Activated naive CD4-positive, alpha-beta T cell (primary cell): Measurements from ENCODE around the gene SP7.
"Not testable (repeated sequence)": the region's sequence is repeated elsewhere in the genome, so short reads cannot be mapped to it uniquely, and the experiment has no call there.

Source experiments
- DNase-seq, 4 experiments: peaks; one replicate each; lab custom pipeline; 2025; lab: John Stamatoyannopoulos, UW

Gene SP7

DNA sequence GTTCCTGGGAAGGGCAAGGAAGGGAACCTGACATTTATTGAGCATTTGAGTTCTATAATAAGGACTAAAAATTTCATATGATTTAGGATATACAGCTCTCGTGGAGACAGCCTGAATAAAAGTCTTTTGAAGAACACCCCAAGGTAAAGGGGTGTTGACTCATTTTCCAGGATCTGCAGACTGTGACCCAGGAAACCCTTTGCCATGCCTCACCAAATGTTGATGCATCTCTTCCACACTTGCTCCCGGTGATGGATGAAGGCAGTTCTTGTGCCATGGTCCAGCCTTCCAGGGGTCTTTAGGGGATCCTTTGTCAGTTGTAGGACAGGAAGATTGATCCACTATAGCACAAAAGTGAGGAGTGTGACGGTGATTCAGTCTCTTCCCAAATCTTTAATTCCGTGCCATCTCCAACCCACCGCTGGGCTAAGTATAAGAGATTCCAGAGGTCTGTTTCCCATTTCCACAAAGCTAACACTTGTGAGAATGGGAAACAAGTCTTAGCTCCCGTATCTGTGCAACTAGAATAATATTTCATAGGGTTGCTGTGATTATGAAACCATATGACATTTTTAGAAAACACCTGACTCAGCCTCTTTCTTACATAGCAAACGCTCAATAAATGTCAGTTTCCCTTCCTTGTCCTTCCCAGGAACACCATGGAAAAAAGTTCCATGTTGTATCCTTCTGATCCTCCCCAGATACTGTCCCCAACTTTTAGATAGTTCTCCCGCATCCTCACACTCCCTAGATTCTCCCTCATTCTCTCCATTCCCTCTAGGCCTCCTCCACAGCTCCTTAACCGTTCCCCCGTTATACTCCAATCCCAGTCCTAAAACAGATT is 15.6 kb downstream of the SP7 start:
- no peak for DNase-seq

DNA sequence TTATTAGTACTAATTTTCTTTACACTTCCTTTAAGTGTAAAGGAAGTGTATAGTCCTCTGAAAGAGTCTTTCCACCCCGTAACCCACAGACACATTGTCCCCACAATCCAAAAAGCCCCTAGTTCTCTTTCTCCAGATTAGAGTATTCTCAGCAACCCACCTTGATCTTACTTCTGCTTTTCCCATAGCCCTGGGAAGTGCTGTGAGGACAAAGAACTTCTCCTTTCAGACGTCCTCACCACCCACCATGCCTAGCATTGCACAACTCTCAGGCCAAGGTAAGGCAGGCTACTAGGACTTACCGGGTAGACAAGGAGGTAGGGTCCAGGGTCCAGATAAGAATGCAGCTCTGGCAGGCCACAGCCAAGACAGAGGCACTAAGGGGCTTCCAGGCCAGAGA is 22.2 kb downstream of the SP7 start:
- DNase-seq: no peak

DNA sequence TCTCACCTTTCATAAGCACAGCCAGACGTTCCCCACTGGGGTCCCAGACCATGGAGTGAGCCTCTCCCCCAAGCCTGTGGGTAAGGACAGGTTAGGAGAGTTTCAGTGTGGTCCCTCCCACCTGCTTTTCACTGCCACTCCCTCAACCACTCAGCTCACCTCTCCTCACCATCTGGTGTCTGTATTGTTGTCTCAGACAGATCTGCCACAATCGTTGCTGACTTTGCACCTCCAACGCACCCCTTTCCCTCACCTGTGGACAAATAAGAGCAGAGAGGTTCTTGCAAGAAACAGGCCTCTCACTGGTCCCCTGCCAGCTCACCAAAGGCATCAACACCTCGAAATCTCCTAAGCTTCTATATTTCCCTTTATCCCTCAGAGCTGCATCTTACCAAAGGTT is 27.9 kb downstream of the SP7 start:
- no peak for DNase-seq

DNA sequence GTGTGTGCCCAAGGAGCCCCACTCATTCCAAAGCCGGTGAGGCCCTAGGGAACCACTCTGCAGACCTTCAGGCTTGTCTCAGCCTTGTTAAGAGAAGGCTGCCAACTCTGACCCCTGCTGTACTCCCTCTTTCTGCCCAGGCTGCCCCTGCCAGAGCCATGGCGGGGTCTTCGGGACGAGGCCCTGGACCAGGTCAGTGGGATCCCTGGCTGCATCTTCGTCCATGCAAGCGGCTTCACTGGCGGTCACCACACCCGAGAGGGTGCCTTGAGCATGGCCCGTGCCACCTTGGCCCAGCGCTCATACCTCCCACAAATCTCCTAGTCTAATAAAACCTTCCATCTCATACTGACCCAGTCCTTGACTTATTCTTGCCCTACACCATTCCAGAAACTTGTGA is 29.3 kb downstream of the SP7 start:
- DNase-seq: no peak

DNA sequence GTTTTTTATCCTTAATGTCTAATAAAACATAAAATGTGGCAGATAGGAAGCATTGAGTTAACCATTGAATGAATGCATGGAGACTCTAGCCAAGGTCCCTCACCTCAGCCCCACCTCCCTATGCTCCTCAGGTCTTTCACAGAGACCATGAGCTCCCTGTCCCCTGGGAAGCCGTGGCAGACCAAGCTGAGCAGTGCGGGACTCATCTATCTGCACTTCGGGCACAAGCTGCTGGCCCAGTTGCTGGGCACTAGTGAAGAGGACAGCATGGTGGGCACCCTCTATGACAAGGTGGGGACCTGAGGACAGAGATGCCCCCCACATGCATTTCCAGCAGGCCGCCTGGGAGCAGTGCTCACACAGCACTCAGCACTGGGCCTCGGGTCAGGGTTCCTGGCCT is 33.3 kb downstream of the SP7 start:
- DNase-seq: no peak

DNA sequence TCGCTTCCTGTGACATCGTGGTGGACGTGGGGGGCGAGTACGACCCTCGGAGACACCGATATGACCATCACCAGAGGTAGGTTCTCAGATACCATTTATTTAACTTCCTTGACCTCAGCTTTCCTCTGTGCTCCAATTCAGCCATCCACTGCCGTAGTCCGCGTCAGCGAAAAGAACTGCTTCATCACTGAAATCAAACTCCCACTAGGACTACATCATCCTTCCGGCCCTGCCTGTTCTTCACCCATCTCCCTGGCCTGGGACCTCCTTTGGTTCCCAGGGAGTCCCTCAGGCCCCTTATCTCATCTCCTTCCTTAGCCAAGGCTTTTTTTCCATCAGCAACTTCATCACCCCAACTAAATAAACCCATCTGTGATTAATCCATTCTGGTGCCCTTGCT is 36.0 kb downstream of the SP7 start:
- DNase-seq: no peak

DNA sequence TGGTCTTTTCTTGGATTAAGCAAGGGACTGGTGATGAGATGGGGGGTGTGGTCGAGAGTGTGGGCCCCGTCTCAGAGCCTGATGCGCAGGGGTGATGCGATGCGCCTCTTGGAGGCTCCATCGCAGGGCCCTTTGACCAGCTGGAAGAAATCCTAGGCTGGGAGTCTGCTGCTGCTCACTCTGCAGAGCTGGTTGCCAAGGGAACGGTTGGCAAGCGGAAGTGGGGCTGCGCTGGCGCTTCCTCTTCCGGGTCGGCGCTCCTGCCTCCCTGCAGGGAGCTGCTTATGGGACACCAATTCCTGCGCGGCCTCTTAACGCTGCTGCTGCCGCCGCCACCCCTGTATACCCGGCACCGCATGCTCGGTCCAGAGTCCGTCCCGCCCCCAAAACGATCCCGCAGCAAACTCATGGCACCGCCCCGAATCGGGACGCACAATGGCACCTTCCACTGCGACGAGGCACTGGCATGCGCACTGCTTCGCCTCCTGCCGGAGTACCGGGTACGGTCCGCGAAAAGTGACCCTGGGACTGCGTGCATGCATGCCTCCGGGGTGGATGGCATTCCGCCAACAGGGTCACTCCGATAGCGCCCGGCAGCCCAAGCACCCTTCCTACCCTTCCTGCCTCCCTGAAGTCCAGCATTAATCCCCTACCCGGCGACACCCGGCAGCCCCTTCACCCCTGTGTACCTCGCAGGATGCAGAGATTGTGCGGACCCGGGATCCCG is 36.5 kb downstream of the SP7 start, which contains the start of gene MYG1:
TSS of gene MYG1 (plus strand) at position 242 of the 727 bp plus-strand sequence. CDS start at position 285, 43 bp downstream.
- DNase-seq: peak; percentile 36 to 71 (median 60)

DNA sequence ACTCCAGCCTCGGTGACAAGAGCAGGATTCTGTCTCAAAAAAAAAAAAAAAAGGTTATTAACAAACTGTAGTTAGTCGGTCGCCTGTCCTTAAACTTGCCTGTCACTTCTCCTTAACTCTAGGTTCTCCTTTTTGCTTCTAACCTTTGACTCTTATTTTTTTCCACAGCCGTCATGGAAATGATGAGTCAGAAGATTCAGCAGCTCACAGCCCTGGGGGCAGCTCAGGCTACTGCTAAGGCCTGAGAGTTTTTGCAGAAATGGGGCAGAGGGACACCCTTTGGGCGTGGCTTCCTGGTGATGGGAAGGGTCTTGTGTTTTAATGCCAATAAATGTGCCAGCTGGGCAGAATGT is 37.1 kb downstream of the SP7 start:
- peak in 1 of 4 experiments; percentile 7 for DNase-seq

DNA sequence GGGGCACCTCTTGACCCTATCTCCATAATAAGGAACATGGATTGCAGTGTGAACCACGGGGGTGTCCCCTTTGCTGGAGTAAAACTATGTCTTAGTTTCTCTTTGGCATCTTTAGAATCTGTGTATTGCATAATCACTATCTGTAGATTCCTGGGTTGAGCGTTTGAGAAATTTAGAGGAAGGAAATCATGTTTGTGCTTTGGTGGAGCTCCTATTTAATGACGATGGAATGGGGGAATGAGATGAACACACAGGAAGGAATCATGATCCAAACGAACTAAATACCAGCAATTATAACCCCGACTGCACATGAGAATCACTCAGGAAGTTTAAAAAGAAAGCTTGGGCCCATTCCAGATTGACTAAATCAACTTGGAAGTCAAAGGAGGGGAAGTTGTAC is 38.0 kb downstream of the SP7 start:
- no peak for DNase-seq

DNA sequence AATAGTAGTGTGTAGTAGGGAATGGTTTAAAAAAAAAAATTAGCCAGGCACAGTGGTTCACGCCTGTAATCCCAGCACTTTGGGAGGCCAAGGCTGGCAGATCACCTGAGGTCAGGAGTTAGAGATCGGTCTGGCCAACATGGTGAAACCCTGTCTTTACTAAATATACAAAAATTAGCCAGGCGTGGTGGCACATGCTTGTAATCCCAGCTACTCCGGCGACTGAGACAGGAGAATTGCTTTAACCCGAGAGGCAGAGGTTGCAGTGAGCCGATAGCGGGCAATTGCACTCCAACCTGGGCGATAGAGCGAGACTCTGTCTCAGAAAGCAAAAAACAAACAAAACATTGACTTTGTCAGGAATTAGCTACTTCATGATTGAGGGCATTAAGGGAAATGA is 39.0 kb downstream of the SP7 start:
- not testable (repeated sequence) for DNase-seq

DNA sequence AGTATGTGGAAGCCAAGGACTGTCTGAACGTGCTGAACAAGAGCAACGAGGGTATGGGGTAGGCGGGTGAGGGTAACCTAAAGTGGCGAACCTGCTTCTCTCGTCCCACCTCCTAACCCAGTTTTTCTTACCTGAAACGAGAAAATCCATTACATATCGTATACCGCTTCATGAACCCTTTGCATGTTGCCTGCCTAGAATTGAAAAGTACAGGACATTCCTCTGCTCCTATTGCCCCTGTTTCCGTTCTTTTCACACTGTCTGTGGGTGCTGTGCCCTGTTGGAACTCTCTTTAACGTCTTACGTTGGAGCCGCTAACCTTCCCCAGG is 40.3 kb downstream of the SP7 start:
- DNase-seq: no peak

DNA sequence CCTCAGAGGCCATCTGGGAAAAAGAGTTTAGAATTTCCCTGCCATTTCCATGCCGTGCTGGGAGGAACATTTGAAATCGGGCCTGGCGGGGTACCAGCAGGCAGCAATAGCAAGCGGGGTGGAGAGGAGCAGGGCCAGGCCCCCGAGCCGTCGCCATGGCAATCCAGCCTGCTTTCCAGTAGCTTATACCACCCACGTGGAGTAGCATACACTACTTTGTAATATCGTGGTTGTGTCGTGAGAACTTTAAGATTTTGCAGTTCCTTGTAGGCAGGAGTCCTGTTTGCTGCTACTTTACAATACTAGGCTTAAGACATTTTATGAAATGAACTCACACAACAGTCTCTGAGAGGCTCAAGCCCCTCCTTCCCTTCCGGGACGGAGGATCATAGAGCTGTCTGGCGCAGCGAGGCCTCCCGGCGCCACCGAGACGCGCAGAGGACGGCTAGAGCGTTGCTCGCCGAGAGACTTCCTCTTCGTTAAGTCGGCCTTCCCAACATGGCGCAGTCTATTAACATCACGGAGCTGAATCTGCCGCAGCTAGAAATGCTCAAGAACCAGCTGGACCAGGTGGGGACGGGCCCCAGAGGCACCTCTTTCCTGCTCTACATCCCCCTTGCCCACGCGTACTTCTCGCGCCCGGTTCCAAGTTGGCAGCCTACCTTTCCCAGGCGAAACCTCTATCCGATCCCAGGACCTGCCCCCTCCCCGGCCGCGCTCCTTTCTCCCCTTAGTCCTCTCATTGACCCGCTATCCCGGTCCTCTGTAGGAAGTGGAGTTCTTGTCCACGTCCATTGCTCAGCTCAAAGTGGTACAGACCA is 40.9 kb downstream of the SP7 start, which contains the start of gene PFDN5:
TSS of gene PFDN5 (plus strand) at position 473 of the 821 bp plus-strand sequence. CDS start at position 499, 26 bp downstream.
- peak; percentile 47 to 83 (median 66) for DNase-seq

DNA sequence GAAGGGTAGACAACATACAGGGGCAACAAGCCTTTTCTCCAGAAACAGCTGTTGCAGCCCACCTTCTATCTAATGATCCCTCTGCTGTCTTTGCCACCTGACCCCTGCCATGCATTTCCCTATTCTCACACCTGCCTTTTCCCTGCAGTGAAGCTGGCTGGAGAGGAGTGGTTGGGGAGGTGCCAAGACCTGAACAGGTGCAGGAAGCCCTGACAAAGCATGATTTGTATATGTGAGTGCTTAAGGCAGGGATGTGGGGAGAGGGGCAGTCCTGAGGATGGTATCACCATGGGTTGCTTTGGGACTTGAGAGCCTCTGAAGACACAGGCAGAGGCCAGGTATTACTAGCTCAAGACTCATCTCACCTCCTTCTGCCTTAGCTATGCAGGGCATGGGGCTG is 43.7 kb downstream of the SP7 start:
- DNase-seq: no peak

DNA sequence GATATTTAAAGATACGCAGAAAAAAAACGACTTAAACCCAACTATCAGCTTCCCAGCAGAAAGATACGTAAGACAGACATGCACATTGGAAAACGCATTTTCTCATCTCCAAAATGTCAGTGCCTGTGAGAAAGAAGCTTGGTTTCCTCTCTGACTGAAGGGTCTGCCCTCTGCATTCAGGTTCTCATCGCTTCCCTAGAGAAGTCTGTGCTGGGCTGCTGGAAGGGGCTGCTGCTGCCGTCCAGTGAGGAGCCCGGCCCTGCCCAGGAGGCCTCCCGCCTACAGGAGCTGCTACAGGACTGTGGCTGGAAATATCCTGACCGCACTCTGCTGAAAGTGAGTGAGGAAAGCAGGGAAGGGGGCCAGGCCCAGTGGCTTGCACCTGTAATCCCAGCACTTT is 45.5 kb downstream of the SP7 start:
- DNase-seq: no peak

DNA sequence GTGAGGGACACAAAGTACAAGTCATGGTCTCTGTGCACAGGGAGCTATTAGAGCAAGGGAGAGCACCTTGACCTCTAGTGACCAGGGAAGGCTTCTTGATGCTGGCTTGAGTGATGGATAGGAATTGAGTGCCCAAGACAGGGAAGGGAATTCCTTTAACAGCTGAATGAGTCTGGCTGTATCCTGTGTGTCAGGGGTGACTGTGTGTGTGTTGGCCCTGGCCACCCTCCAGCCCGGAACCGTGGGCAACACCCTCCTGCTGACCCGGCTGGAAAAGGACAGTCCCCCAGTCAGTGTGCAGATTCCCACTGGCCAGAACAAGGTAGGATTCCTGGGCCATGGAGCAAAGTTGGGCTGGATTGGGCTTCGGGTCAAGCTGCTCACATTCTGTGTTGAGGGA is 46.3 kb downstream of the SP7 start:
- DNase-seq: no peak

DNA sequence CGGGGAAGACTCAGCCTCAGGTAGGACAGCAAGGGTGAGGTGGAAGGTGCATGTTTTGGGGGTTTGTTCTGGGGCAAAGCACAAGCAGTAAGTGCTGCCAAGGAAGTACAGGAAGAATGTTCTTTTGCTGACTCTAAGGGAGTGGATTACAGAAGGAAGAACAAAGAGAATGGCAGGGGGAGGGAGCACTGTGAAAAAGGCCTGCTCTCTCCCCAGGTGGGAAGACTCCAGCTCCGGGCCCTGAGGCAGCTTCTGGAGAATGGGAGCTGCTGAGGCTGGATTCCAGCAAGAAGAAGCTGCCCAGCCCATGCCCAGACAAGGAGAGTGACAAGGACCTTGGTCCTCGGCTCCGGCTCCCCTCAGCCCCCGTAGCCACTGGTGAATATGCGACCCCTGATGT is 47.8 kb downstream of the SP7 start:
- DNase-seq: no peak

DNA sequence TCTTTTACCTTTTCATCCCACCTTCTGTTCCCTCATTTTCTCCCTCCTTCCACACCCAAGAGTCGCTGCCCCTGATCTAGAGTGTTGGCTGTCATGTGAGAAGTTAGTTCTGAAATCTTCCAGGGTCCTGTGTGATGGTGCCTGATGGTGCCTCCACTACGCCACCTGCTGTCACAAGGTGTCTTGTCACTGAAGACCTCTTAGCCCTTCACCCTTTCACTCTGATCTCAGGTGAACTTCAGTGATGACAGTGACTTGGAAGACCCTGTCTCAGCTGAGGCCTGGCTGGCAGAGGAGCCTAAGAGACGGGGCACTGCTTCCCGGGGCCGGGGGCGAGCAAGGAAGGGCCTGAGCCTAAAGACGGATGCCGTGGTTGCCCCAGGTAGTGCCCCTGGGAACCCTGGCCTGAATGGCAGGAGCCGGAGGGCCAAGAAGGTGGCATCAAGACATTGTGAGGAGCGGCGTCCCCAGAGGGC is 48.4 kb downstream of the SP7 start:
- DNase-seq: peak; percentile 11 to 63 (median 32)

DNA sequence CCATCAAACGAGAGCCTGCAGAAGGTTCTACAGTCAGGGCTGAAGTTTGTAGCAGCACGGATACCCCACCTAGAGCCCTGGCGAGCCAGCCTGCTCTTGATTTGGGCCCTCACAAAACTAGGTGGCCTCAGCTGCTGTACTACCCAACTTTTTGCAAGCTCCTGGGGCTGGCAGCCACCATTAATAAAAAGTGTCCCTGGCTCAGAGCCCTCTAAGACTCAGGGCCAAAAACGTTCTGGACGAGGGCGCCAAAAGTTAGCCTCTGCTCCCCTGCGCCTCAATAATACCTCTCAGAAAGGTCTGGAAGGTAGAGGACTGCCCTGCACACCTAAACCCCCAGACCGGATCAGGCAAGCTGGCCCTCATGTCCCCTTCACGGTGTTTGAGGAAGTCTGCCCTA is 49.7 kb downstream of the SP7 start:
- DNase-seq: no peak

DNA sequence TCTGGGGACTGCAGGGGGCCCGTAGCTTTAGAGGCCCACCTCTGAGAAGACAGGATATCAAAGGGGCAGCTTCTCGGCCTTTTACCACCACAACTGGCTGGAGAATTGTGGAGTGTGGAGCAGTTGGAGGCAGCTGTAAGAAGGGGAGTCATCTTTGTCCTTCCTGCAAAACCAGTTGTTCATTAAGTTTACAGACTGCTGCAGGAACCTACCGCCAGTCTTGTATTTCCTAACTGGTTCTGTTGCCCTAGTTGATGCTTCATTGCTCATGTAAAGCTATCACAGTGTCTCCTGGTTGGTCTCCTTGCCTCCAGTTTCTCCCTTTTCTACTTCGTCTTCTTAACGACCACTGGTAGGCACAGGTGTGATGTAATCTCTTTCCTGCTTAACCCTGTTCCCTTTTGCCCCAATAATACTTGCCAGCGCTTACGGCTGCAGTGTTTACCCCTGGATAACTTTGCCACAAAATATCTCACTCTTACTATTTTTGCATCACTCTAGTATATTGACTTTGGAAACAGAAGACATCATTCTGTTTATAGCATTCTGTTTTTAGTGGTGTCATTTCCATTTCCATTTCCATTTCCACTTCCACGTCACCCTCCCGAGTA is 56.2 kb downstream of the SP7 start:
- DNase-seq: no peak

DNA sequence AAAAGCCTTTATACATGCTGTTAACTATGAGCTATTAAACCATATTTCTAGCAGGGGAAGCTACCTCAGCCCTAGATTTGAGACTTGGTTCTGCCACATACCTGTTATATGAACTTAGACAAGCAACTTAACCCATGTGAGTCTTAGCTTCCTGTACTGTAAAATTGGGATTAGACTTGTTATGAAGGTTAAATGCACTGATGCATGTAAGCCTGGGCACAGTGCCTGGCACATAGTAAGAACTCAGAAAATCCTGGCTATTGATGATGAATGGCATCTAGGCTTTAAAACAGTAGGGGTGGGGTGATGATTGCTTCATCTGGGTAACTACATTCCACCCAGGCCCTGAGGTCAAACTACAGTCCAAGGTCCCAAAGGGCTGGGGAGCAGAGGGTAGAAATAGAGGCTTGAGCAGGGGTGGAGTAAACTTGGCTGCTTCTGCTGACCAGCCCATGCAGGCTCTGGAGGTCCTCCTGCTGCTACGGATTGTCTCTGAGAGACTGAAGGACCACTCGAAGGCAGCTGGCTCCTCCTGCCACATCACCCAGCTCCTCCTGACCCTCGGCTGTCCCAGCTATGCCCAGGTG is 56.8 kb downstream of the SP7 start:
- no peak for DNase-seq

DNA sequence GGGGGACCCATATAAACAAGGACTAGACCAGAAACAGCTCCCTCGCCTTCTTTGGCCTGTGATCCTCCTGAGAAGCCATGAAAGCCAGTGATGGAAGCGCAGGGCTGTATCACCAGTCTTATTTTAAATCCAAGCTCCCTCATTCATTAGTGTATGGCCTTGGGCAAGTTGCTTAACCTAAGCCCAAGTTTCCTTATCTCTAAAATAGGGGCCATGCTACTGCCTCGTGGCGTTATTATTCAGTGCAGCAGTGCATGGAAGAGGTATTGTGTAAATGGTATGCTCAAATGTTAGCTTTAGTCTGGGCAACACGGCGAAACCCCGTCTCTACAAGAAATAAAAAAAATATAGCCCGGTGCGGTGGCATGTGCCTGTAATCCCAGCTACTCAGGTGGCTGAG is 58.2 kb downstream of the SP7 start:
- no peak for DNase-seq
